HK-2 (cell line): ENCODE results near the gene WDR81.
"Not testable (repeated sequence)": the region's sequence is repeated elsewhere in the genome, so short reads cannot be mapped to it uniquely, and the experiment has no call there.

Source experiments
- DNase-seq: peaks from one replicate; pipeline ENCODE4 v3.0.0-alpha.2; 2018; ENCODE audit not compliant: unreplicated experiment

Gene WDR81

DNA sequence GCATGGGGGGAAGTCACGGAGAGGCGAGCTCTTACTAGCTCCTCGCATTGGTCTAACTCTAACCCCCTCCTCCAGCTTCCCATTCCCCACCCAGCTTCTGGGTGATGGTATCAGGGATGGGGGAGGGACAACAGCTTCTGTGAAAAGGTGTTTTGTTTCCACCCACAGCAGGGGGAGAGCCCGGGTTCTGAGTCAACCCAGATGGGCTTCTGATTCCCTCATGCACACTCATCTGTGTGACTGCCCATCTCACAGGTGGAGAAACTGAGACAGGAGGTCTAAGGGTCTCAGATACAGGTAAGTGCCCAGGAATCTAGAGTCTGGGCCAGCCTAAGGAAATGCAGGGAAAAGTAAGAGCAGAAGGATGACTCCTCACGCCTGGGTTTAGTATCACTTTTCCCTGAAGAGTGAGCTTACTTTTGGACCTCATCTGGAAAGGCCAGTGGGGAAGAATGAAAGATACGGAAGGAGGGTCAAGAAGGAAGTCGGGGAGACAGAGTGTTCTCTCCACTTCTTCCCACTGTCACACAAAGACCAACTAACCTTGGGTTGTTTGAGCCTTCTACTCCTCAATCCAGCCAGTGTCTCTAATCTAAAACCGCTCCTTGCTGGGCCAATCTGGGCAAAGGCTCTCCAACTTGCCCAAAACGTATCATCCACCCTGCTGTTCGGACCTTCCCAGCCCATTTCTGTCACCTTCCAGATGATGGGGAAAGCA, 11.2 kb upstream of the WDR81 start:
- no peak for DNase-seq

DNA sequence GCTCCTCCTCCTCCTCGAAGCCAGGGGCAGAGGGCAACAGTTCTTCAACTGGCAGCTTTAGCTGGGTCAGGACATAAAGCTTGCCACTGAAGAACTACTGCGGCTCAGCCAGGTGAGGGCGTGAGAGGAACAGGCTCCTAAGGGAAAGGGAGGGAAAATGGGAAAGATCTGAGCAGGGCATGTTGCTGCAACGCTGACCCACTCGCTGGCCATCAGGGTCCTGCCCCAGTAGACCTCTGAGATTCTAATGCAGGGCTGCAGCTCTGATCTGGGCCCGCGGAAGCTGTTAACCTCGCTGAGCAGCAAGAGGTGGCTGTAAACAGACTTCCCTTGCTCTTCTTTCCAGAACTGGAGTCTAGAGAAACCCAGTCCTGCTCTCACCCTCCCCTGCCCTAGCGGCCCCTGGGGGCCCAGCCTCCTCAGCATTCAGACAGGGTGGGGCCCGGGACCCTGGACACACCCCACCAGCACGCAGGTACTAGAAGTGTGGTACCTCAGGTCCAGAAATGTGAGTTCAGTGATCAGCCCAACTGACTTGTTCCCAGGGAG, 10.6 kb upstream of the WDR81 start:
- DNase-seq, result peak; percentile 60

DNA sequence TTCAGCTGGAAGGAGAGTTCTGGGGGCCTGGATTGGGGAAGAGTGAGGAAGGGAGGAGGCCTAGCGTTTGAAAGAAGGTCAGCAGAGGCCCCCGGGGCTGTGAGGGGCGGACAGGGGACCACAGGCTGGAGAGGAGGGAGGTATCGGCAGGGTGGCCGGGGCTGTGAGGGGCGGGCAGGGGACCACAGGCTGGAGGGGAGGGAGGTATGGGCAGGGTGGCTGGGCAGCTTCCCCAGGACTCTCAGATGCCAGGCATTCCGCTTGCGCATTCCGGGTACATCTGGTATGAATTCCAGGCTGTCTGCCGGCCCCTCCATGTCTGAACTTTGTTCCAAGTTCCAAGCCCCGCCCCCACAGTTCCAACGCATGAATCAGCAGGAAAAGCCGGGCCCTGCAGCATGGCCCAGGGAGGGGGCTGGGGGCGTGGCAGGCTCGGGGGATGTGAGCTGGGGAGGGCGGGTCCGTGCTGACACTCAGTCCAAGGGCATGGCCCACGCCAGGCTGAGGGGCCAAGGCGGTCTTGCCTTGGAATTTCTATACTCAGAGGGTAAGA, 10.0 kb upstream of the WDR81 start:
- peak; percentile 98 for DNase-seq

DNA sequence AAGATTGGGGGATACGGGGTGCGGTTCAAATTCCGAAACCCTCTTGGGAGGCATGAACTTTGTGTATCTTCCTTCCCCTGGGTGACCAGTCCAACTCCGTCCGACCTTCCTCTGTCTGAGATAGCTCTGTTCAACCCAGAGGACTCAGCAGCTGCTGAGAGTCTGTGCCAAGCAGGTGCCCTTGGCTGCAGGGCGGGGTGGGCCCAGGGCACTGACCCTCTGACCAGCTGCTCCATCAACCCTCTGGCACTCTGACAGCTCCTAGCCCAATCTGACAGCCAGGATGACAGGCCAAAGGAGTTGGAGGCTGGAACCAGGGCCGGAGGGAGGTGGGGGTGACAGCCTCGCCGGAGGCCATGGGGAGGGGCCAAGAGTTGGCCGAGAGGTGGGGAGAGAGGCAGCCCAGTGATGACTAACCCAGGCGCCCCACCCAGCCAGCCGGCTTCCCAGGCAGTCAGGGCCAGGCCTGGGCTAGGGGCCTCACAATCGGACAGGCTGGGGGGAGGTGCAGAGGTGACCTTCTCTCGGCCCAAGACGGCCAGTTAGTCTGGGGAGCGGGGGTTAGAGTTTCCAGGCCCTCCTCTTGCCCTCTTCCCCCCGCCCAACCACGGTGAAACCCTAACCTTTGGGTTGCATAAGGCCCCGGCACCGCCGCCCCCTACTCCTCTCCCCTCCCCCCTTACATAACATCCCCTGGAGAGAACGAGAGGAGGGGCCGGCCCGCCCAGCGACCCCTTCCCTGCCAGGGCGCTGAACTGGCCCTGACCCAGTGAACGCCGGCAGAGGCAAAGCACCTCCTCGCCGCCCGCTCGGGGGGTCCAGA, 9.3 kb upstream of the WDR81 start:
- DNase-seq, result peak; percentile 95

DNA sequence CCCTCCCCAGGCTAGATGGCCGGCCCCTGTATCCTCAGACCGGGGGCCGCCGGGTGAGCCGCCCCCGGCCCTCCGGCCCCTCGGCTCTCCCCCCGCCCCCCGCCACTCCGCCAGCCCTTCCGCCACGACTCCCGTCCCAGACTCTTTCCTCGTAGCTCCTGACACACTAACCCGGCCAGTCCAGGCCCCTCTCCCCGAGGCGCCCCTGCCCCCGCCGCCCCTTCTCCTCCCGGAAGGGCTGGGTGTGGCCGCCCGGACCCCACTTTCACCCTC, 8.8 kb upstream of the WDR81 start:
- peak; percentile 68 for DNase-seq

DNA sequence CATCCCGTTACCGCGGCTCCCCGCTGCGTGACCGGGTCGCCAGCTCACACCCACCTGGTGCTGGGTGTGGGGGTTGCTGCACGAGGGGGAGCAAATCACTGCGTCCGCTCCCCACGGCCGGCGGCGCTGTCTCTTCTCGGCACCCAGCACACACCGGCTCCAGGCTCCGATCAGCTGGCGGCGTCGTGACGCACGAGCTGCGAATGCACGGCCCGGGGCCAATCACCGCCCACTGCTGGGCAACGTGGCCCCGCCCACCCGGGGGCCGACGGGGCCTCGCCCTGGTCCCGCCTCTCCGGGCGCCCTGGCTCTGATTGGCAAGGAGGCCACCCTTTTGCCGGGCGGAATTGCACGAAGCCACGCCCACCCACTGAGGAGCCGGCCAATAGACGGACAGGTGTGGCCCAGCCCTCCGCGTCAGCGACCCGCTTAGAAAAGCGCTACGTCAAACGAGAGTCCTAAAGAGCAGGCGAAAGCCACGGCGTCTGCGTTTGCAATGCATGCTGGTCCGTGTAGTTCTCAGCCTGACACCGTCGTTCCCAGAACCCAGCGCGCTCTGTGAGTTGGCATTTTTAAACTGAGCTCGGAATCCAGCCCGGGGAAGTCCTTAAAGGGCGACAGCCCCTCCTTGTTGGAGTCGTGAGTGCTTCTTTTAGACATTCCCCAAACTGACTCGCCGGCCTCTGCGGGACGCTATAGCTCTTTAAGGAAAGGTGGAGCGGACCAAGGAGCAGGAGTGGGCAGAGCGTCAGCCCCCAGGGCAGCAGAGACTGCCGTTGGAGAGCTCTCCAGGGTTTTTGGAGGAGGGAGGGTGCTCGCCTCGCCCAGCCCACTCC, 8.2 kb upstream of the WDR81 start:
- peak; percentile 98 for DNase-seq

DNA sequence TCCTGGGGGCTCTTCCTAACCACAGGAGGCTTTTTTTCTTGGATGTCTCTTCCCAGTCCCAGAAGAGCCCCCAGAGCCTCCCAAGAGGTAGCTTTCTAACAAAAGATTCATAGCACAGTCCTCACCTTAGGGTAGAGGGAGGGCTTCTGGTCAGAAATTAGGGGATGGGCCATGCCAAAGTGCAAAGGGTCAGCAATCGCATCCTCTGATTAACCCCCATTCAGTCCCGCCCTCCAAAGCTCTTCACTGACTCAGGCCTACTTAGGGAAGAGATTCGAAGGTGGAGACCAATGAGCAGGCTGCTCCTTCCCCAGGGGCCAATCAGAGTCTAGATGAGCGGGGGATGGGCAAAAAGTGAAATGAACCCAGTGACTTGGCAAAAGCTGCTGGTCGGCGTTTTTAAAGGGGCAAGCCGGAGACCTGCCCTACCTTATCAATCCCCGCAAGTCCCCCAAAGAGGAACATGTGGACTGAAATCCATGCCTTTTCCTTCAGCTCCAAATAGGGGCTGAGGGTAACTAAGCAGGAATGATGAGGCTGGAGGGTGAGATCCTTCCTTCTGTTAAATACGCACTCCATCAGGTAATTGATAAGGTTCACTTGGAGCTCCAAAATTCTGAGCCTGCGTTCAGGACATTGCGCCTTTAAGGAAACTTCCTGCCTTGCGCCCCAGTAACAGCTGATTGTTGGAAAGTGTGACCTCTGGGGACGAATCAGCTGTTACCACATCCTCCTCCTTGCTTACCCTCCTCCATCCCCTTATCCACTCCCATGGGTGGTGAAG, 7.4 kb upstream of the WDR81 start:
- peak; percentile 94 for DNase-seq

DNA sequence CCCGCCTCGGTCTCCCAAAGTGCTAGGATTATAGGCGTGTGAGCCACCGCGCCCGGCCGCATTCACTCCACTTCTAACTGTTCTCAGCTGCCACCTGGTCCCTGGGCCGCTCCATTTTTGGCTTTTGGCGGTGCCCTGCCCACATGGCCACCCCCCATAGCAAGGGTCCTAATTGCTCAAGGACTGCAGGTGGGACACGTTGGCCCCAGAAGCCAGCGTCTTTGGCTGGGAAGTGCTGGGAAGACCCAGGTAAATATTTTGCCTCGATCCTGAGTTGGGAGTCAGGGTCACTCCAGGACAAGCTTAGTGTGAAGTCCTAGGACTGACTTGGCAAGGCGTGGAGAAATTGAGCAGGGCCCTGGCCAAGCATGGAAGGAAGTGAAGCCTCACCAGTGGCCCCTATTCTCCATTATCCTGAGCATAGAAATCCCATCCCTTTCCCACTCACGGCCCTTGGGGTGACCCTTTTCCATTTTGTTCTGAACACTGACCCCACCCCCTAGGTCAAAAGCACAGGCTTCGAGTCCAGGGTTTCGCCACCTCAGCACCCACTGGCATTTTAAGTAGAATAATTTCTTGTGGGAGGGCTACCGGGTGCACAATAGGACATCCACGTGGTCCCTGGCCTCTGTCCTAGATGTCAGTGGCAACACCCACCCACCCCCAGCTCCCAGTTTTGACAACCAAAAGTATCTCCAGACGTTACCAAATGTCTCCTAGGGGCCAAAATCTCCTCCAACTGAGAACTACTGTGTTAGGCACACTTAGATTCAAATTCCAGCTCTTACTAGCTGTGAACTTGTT, 5.9 kb upstream of the WDR81 start:
- no peak for DNase-seq

DNA sequence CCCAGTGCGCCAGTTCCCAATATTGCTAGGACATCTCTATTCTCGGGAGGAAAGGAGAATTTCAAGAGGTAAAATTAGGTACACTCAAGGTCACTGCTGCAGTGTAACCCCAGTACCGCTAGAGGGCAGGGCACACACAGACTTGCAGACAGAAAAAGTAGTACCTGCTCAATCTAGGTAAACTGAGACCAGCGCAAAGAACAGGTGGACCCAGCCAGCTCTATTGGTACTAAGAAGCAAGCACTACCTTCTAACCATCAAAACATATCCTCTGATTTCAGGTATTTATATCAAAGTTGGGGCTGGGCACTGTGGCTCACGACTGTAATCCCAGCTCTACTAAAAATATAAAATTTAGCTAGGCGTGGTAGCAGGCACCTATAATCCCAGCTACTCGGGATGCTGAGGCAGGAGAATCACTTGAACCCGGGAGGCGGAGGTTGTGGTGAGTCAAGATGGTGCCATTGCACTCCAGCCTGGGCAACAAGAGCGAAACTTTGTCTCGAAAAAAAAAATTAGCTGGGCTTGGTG, 3.6 kb upstream of the WDR81 start:
- DNase-seq, result peak; percentile 62

DNA sequence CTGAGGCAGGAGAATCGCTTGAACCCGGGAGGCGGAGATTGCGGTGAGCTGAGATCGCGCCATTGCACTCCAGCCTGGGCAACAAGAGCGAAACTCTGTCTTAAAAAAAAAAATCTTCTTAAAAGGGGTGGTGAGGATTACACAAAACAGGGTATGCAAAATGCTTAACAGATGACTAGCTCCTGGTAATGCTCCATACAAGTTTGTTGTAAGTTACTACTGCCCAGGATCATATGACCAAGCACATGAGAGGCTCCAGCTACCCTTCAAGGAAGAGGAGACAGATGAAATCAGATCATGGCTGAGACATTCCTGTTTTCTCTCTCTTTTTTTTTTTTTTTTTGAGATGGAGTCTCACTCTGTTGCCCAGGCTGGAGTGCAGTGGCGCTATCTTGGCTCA, 2.5 kb upstream of the WDR81 start:
- not testable (repeated sequence) for DNase-seq

DNA sequence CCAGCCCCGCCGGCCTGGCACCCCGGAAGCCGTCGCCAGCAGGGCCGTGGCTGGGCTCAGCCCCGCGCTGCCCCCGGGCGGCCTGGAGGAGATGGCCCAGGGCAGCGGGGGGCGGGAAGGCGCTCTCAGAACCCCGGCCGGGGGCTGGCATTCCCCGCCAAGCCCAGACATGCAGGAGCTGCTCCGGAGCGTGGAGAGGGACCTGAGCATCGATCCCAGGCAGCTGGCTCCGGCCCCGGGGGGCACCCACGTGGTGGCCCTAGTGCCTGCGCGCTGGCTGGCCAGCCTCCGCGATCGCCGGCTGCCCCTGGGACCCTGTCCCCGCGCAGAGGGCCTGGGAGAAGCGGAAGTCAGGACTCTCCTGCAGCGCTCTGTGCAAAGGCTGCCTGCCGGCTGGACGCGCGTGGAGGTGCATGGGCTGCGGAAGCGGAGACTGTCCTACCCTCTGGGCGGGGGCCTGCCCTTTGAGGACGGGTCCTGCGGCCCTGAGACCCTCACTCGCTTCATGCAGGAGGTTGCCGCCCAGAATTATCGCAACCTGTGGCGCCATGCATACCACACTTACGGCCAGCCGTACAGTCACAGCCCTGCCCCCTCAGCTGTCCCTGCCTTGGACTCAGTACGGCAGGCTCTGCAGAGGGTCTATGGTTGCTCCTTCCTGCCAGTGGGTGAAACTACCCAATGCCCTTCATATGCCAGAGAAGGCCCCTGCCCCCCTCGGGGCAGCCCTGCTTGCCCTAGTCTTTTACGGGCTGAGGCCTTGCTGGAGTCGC, 551 bp downstream of the WDR81 start:
- no peak for DNase-seq

DNA sequence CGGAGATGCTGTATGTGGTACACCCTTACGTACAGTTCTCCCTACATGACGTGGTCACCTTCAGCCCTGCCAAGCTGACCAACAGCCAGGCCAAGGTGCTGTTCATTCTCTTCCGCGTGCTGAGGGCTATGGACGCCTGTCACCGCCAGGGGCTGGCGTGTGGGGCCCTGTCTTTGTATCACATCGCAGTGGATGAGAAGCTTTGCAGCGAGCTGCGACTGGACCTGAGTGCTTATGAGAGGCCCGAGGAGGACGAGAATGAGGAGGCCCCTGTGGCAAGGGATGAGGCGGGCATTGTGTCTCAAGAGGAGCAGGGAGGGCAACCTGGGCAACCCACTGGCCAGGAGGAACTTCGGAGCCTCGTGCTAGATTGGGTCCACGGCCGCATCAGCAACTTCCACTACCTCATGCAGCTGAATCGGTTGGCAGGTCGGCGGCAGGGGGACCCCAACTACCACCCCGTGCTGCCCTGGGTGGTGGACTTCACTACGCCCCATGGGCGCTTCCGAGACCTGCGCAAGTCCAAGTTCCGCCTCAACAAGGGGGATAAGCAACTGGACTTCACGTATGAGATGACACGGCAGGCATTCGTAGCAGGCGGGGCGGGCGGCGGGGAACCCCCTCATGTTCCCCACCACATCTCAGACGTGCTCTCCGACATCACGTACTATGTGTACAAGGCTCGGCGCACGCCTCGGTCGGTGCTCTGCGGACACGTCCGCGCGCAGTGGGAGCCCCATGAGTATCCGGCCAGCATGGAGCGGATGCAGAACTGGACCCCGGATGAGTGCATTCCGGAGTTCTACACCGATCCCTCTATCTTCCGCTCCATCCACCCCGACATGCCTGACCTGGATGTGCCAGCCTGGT, 1.4 kb downstream of the WDR81 start:
- DNase-seq, result no peak

DNA sequence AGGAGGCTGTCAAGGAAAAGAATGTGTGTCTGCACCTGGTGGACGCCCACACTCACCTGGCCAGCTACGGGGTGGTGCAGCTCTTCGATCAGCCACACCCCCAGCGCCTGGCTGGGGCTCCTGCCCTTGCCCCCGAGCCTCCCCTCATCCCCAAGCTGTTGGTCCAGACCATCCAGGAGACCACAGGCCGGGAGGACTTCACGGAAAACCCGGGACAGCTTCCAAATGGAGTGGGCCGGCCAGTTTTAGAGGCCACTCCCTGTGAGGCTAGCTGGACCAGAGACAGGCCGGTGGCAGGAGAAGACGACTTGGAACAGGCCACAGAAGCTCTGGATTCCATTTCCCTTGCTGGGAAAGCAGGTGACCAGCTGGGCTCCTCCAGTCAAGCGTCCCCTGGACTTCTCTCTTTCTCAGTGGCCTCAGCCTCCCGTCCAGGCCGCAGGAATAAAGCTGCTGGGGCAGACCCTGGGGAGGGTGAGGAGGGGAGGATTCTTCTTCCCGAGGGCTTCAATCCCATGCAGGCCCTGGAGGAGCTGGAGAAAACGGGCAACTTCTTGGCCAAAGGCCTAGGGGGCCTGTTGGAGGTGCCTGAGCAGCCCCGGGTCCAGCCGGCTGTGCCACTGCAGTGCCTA, 2.2 kb downstream of the WDR81 start:
- DNase-seq, result no peak

DNA sequence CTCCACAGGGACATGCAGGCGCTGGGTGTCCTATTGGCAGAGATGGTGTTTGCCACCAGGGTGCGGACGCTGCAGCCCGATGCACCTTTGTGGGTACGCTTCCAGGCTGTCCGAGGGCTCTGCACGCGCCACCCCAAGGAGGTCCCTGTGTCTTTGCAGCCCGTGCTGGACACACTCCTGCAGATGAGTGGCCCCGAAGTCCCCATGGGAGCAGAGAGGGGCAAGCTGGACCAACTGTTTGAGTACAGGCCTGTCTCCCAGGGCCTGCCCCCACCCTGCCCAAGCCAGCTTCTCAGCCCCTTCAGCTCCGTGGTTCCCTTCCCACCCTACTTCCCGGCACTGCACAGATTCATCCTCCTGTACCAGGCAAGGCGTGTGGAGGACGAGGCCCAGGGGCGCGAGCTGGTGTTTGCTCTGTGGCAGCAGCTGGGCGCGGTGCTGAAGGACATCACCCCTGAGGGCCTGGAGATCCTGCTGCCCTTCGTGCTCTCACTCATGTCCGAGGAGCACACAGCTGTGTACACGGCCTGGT, 2.8 kb downstream of the WDR81 start:
- no peak for DNase-seq

DNA sequence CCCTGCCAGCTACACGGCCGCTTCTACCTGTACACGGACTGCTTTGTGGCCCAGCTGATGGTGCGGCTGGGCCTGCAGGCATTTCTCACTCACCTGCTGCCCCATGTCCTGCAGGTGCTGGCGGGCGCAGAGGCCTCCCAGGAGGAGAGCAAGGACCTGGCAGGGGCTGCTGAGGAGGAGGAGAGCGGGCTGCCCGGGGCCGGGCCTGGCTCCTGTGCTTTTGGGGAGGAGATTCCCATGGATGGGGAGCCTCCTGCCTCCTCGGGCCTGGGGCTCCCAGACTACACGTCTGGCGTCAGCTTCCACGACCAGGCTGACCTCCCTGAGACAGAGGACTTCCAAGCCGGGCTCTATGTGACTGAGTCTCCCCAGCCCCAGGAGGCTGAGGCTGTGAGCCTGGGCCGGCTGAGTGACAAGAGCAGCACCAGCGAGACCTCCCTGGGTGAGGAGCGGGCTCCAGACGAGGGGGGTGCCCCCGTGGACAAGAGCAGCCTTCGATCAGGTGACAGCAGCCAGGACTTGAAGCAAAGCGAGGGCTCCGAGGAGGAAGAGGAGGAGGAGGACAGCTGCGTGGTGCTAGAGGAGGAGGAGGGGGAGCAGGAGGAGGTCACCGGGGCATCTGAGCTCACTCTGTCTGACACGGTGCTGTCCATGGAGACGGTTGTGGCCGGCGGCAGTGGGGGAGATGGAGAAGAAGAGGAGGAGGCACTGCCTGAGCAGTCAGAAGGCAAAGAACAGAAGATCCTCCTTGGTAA, 3.5 kb downstream of the WDR81 start:
- DNase-seq, result no peak

DNA sequence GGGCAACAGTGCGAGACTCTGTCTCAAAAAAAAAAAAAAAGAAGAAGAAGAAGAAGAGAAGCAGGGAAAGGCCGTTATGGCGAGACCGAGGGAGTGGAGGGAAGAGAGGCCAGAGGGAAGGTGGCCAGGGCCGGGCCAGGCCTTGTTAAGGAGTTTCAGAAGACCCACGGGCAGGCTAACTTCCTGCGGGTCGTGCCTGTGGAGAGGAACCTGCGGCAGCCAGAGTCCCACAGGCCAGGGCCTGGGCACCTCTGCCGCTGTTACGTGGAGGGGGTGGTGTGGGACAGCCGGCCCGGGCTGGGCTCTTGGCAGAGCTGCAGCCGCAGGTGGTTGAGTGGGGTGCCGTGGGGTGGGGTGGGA, 5.4 kb downstream of the WDR81 start:
- DNase-seq, result no peak
